Measurements from ENCODE around the gene NTN5. TPM values are rescaled to one million over a fixed set of nuclear protein-coding genes. Genes with fewer than 3 reads are reported as not detected.

NTN5 gene, protein sequence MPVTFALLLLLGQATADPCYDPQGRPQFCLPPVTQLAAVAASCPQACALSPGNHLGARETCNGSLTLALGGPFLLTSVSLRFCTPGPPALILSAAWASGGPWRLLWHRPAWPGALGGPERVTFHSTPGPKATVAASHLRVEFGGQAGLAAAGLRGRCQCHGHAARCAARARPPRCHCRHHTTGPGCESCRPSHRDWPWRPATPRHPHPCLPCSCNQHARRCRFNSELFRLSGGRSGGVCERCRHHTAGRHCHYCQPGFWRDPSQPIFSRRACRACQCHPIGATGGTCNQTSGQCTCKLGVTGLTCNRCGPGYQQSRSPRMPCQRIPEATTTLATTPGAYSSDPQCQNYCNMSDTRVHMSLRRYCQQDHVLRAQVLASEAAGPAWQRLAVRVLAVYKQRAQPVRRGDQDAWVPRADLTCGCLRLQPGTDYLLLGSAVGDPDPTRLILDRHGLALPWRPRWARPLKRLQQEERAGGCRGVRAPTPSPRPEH
- 1 to 10 TPM in 1 of 3 donors, under 1 TPM in 2; 0.22 to 1.2 (median 0.46) TPM for total RNA-seq
- long read RNA-seq, donor 1, partial matches to known transcripts = 0 of 3 reads
- long read RNA-seq, donor 1, other reads (novel, unspliced or antisense) = 3 of 3 reads
- long read RNA-seq, donor 2 = 0 reads

DNA sequence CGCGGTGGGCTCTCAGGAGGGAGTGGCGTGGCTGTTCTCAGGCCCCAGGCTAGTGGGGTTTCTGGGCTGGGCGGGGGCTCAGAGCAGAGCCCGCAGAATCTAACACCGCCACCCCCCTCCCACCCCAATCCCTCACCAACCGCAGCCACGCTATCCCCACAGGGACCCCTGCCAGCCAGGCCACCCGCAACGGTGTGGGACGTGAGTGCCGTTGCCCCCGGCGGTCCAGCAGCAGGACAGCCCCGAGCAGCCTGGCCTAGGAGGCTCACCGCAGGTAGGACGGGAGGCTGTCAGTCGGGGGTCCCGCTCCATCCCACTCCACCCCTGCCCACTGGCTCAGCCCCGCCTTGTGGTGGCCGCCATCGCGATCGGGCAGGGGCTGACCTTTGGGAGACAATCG, at the start of gene NTN5:
TSS of gene NTN5 (minus strand) at position 24 of the 400 bp plus-strand sequence. CDS start 2,031 bp downstream, outside the sequence.
- TF ChIP-seq, protein P1, sequence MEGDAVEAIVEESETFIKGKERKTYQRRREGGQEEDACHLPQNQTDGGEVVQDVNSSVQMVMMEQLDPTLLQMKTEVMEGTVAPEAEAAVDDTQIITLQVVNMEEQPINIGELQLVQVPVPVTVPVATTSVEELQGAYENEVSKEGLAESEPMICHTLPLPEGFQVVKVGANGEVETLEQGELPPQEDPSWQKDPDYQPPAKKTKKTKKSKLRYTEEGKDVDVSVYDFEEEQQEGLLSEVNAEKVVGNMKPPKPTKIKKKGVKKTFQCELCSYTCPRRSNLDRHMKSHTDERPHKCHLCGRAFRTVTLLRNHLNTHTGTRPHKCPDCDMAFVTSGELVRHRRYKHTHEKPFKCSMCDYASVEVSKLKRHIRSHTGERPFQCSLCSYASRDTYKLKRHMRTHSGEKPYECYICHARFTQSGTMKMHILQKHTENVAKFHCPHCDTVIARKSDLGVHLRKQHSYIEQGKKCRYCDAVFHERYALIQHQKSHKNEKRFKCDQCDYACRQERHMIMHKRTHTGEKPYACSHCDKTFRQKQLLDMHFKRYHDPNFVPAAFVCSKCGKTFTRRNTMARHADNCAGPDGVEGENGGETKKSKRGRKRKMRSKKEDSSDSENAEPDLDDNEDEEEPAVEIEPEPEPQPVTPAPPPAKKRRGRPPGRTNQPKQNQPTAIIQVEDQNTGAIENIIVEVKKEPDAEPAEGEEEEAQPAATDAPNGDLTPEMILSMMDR (IDR thresholded peaks at IDR 0.05) = no peak
- peaks cover 12% of the 10 kb centered on the region for H3K4me1 ChIP-seq (ENCODE audit: low read depth)
- no peaks in the 10 kb centered on the region for H3K36me3 ChIP-seq (ENCODE audit: low read depth)
- ATAC-seq = no peak
- intact Hi-C loops (cut with DNase I, micrococcal nuclease) = no loop called here
- H3K4me3 ChIP-seq = no peak within 1 kb of the TSS
- no peak for DNase-seq
- no peaks in the 10 kb centered on the region for H3K9me3 ChIP-seq

DNA sequence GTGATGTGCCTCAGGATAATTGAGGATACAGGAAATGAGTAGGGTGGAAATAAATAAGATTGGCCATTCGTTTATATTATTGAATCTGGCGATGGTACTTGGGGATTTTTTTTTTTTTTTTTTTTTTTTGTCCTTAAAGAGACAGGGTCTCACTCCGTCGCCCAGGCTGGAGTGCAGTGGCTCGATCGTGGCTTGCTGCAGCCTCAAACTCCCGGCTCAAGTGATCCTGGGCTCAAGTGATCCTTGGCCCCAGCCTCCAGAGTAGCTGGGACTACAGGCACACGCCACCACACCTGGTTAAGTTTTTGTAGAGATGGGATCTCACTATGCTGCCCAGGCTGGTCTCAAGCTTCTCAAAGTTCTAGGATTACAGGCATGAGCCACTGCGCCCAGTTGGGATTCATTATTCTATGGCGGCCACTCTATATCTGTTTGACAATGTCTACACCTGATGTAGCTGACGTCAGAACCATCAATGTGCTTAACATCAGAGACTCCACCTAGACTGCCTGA, 49.4 kb upstream of the NTN5 start:
- no peak for ATAC-seq
- intact Hi-C loops (cut with DNase I, micrococcal nuclease) = no loop called here
- Histone ChIP-seq H3K4me1 (ENCODE audit: low read depth) (no peaks in the 10 kb centered on the region), H3K4me3 (no peak overlapping the region), H3K9me3 (peaks cover 6% of the 10 kb centered on the region), H3K36me3 (ENCODE audit: low read depth) (no peaks in the 10 kb centered on the region)
- no peak for DNase-seq
- TF ChIP-seq, protein P1 (IDR thresholded peaks at IDR 0.05) = no peak

DNA sequence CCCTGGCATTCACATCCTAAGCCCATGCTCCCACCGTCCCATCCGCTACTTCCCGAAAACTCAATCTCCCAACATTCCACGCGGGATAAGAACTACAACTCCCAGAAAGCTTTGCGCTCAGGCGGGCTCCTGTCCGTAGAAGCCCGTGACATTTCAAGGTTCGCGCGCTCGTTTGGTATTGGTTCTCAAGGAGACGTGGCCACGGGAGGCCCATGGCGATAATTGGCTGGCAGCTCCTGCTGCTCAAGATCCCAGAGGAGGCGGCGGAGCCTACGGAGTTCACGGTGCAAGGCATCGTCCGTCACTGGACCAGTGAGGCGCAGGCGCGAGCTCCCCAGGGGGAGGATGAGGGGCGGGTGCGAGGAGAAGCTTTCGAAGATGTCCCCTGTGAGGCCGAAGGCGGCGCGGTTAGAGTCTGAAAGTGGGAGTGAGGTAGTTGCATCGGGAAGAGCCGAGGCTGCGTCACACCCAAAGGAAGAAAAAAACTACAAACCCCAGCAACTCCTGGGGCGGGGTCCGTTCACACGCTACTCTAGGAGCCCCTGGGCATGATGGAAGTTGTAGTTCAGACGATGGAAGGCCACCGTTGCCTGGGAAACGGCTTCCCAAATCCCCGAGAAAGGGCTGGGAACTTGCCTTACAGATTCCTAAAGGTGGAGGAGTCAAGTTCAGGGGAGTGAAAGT, 47.9 kb upstream of the NTN5 start:
- peaks cover 6% of the 10 kb centered on the region for H3K4me1 ChIP-seq (ENCODE audit: low read depth)
- H3K36me3 ChIP-seq (ENCODE audit: low read depth) = no peaks in the 10 kb centered on the region

DNA sequence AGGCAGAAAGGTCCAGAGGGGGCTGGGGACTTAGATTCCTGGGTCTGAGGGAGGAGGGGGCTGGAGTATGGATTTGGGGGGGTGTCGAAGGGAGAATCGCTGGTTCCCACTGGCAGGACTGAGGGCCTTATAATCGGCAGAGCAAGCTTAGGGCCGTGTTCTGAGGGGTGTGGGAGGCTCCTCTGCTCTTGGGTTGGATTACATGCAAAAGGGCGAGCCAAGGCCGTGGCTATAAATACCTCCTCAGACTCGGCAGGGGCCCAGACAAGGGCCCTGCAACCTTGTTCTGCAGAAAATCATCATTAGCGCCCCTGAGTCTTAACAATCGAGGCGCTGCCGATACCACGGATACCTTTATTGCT, 47.4 kb upstream of the NTN5 start:
- TF ChIP-seq, protein P1 (IDR thresholded peaks at IDR 0.05) = no peak
- Histone ChIP-seq H3K9me3 (peaks cover 3% of the 10 kb centered on the region), H3K36me3 (ENCODE audit: low read depth) (no peaks in the 10 kb centered on the region), H3K4me1 (ENCODE audit: low read depth) (peaks cover 12% of the 10 kb centered on the region), H3K4me3 (peak overlapping the region; percentile 9)
- intact Hi-C loops (cut with DNase I, micrococcal nuclease) = no loop called here
- ATAC-seq (no peak), DNase-seq (no peak)

More for the DNA sequence above, 47.9 kb upstream of the NTN5 start:
- H3K9me3 ChIP-seq = peaks cover 3% of the 10 kb centered on the region
- intact Hi-C loops (cut with DNase I, micrococcal nuclease) = no loop called here
- DNase-seq (peak; percentile 96 to 99 (median 99)), ATAC-seq (peak; percentile 95)
- TF ChIP-seq, protein P1 (IDR thresholded peaks at IDR 0.05) = no peak
- H3K4me3 ChIP-seq = peak overlapping the region; percentile 9

DNA sequence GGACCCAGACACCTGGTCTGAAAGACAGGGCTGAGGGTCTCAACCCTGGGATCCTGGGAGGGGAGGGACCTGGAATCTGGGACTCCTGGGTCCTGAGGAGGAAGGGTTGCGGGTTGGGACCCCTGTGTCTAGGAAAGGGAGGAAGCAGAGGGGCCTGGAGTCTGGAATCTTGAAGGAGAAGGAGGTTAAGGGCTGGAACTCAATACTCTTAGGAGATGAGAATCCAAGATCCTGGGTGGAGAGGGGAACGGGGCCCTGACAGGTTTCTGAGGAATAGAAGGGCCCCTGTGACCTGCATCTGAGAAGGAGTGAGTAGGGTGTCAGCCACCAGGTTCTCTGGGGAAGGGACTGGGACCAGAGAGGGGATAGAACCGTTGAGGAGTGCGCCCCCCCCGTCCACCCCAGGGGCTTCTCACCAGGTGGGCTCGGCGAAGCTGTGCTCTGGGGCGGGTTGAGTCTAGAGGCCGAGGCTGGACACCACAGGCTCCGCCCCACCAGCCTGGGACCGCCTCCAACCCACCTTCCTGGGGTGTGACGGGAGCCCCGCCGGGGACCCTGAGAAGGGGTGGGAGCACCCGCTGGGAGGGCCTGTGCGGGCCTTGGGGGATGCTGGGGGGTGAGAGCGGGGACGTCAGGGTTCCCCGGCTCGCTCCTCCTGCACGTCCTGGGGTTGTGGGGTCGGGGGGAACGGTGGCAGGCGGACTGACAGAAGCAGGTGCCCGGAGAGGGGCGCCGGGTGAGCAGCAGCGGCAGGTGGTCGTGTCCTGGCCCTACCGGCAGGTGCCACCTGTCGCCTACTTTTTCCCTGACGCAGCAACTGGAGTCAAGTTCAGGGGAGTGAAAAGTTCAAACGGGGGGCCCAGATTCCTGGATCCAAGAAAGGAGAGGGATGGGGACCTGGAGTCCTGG, 46.7 kb upstream of the NTN5 start, which contains the start of gene MAMSTR:
TSS of gene MAMSTR (minus strand) at position 463 of the 909 bp plus-strand sequence. CDS start 694 bp downstream, outside the sequence.
- ATAC-seq = no peak
- Histone ChIP-seq H3K4me1 (ENCODE audit: low read depth) (peaks cover 18% of the 10 kb centered on the region), H3K36me3 (ENCODE audit: low read depth) (no peaks in the 10 kb centered on the region), H3K9me3 (no peaks in the 10 kb centered on the region), H3K4me3 (peak within 1 kb of the TSS; percentile 9)
- intact Hi-C loops (cut with DNase I, micrococcal nuclease) = no loop called here
- peak in 1 of 3 donors; percentile 61 for DNase-seq
- TF ChIP-seq, protein P1 (IDR thresholded peaks at IDR 0.05) = no peak

All from mucosa of descending colon (tissue), 3 donors.